Suprapubic skin (tissue), 3 donors: ENCODE measurements around the gene PDE9A.

Experiments
- POLR2AphosphoS5 ChIP-seq, 3 donors: sonication (generic); formaldehyde crosslinking; IDR thresholded peaks; one replicate each; pipeline ENCODE4 v1.6.1; 2017; ENCODE audit warnings: antibody characterized with exemption in 3 of 3
- TF ChIP-seq, protein P1 (sequence below), 2 donors: fragments of 200-600 bp in 1 of 2; fragments of 450-650 bp in 1 of 2; sonication (generic) in 1 of 2; IDR thresholded peaks; one replicate each; pipeline ENCODE4 v1.5.1; 2016 to 2019; ENCODE audit warnings: antibody characterized with exemption in 2 of 2, mild to moderate bottlenecking in 1 of 2, moderate library complexity in 1 of 2

DNA sequence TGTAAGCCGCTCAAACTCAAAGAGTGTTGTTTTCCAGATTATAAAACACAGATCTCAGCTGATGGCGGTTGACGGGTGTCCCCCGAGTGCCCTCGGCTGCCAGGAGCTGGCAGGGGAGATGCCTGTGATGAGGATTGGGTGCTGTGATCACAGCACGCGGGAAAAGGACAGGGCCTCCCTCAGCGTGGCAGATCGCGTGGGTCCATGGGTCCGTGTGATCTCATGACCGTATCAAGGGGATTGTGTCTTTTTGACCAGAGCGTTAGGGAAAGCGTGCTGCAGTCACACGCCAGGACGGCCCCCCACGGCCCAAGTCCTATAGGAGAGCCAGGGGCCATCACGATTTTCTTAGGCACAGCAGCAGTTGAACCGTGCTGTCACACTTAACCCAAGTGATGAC, 51.9 kb downstream of the PDE9A start:
- TF ChIP-seq, protein P1, sequence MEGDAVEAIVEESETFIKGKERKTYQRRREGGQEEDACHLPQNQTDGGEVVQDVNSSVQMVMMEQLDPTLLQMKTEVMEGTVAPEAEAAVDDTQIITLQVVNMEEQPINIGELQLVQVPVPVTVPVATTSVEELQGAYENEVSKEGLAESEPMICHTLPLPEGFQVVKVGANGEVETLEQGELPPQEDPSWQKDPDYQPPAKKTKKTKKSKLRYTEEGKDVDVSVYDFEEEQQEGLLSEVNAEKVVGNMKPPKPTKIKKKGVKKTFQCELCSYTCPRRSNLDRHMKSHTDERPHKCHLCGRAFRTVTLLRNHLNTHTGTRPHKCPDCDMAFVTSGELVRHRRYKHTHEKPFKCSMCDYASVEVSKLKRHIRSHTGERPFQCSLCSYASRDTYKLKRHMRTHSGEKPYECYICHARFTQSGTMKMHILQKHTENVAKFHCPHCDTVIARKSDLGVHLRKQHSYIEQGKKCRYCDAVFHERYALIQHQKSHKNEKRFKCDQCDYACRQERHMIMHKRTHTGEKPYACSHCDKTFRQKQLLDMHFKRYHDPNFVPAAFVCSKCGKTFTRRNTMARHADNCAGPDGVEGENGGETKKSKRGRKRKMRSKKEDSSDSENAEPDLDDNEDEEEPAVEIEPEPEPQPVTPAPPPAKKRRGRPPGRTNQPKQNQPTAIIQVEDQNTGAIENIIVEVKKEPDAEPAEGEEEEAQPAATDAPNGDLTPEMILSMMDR (IDR thresholded peaks at IDR 0.05): no peak
- no peak for TF ChIP-seq POLR2AphosphoS5 (IDR thresholded peaks at IDR 0.05)
